ENCODE data around the gene TXNRD1. TPM values are rescaled to one million over a fixed set of nuclear protein-coding genes. Genes with fewer than 3 reads are reported as not detected.

Gene TXNRD1
- total and polyA plus RNA-seq, 2 of the 8 experiments (the other 6 are each of a cell fraction or from before 2014, with no cell fraction given): 56.8 to 127 TPM

DNA sequence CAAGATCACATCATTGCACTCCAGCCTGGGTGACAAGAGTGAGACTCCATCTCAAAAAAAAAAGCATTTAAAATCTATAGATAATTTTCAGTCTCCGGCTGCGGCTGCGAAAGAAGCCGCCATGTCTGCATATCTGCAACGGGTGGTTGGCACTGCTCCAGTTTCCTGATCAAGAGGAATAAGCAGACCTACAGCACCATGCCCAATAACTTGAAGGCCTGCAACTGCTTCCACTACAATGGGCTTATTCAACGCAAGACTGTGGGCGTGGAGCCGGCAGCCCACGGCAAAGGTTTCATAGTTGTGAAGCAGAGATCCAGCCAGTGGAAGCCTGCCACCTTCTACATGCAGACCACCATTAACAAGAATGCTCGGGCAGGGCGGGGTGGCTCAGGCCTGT, 57.4 kb downstream of the TXNRD1 start:
- Histone ChIP-seq H4K8ac (ENCODE audit: extremely low read depth, insufficient read depth, low read length) (no peak overlapping the region), H2BK12ac (ENCODE audit: low read depth, low read length) (no peak overlapping the region), H4K20me1 (replicated peaks in 1 of 2; ENCODE audit: control insufficient read depth in 1 of 2, insufficient read depth in 2 of 2, low read length in 2 of 2) (no peaks in the 10 kb centered on the region), H2BK15ac (ENCODE audit: low read length) (no peak overlapping the region), H2BK120ac (replicated peaks; ENCODE audit: low read depth, low read length) (no peak overlapping the region), H2BK20ac (ENCODE audit: low read length) (no peak overlapping the region), H2AK5ac (ENCODE audit: low read depth, low read length) (no peak overlapping the region), H4K5ac (ENCODE audit: insufficient read length, low read depth, low read length) (no peak overlapping the region), H3K18ac (ENCODE audit: extremely low read depth, low read length) (no peak overlapping the region), H3K9me3 (ENCODE audit: insufficient read depth in 2 of 2, low read depth in 1 of 2, low read length in 1 of 2) (no peaks in the 10 kb centered on the region), H3K23me2 (ENCODE audit: low read depth, low read length) (no peaks in the 10 kb centered on the region), H3K23ac (ENCODE audit: insufficient read length) (no peak overlapping the region), H3K27ac (ENCODE audit: low read depth, low read length) (no peak overlapping the region), H3K9ac (replicated peaks in 1 of 4; ENCODE audit: extremely low read depth in 1 of 4, low read depth in 3 of 4, low read length in 3 of 4) (no peak overlapping the region), H3K4me1 (replicated peaks in 1 of 4; ENCODE audit: control insufficient read depth in 3 of 4, insufficient read depth in 4 of 4, low read length in 3 of 4) (no peaks in the 10 kb centered on the region), H3K4ac (replicated peaks; ENCODE audit: insufficient read length, low read depth, low read length) (no peak overlapping the region), H3K79me1 (ENCODE audit: low read depth, low read length) (no peaks in the 10 kb centered on the region), H3K36me3 (ENCODE audit: control insufficient read depth in 2 of 4, insufficient read depth in 4 of 4, low read length in 3 of 4) (no peaks in the 10 kb centered on the region), H3K79me2 (ENCODE audit: control insufficient read depth in 1 of 2, insufficient read depth in 2 of 2, low read length in 2 of 2) (no peaks in the 10 kb centered on the region), H4K91ac (replicated peaks; ENCODE audit: insufficient read length, low read length) (no peak overlapping the region), H3K56ac (replicated peaks; ENCODE audit: insufficient read length, low read depth, low read length) (no peak overlapping the region), H3K4me3 (ENCODE audit: extremely low read depth in 1 of 4, insufficient read depth in 2 of 4, low read depth in 3 of 4, low read length in 4 of 4) (no peak overlapping the region), H2AFZ (ENCODE audit: low read length) (no peak overlapping the region), H3K27me3 (replicated peaks in 1 of 4; ENCODE audit: control insufficient read depth in 3 of 4, extremely low read depth in 1 of 4, insufficient read depth in 3 of 4, low read length in 3 of 4) (no peaks in the 10 kb centered on the region), H3K14ac (ENCODE audit: insufficient read length) (no peak overlapping the region), H3K4me2 (ENCODE audit: insufficient read depth in 1 of 2, low read depth in 2 of 2, low read length in 2 of 2) (no peak overlapping the region), H2BK5ac (ENCODE audit: low read depth, low read length) (no peak overlapping the region)
- no peak for TF ChIP-seq CEBPB (IDR thresholded peaks at IDR 0.05; ENCODE audit: low read depth, low read length)
- TF ChIP-seq TAF1 (IDR thresholded peaks at IDR 0.05; ENCODE audit: low read depth, low read length): no peak
- TF ChIP-seq, protein P1, sequence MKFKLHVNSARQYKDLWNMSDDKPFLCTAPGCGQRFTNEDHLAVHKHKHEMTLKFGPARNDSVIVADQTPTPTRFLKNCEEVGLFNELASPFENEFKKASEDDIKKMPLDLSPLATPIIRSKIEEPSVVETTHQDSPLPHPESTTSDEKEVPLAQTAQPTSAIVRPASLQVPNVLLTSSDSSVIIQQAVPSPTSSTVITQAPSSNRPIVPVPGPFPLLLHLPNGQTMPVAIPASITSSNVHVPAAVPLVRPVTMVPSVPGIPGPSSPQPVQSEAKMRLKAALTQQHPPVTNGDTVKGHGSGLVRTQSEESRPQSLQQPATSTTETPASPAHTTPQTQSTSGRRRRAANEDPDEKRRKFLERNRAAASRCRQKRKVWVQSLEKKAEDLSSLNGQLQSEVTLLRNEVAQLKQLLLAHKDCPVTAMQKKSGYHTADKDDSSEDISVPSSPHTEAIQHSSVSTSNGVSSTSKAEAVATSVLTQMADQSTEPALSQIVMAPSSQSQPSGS (IDR thresholded peaks at IDR 0.05; ENCODE audit: low read length): no peak
- TF ChIP-seq CTBP2 (IDR thresholded peaks at IDR 0.05; ENCODE audit: borderline replicate concordance, insufficient read depth, insufficient read length, low read length): no peak
- no peak for TF ChIP-seq RXRA (IDR thresholded peaks at IDR 0.05; ENCODE audit: insufficient read depth, low read depth, low read length)
- TF ChIP-seq HDAC2 (IDR thresholded peaks at IDR 0.05; ENCODE audit: borderline replicate concordance in 1 of 2, low read depth in 2 of 2, low read length in 2 of 2): no peak
- WGBS, 2 experiments (ENCODE audit: extremely low coverage in 1 of 2, insufficient coverage in 1 of 2, insufficient read length in 1 of 2, insufficient replicate concordance in 2 of 2, low coverage in 1 of 2, low lambda C conversion rate in 2 of 2, missing lambda C conversion rate in 1 of 2): 99% methylated on average over 11 of the region's 11 CpGs; no CpG with 5 or more reads in 1 of the 2 experiments
- FAIRE-seq (no peak), DNase-seq (ENCODE audit: low read depth in 1 of 2, low spot score in 2 of 2) (no peak)
- ChIA-PET CTCF (ENCODE audit: partially characterized antibody) (no interaction called here), POLR2A (ENCODE audit: partially characterized antibody) (no interaction called here)

Measured in H1 (cell line).